Rectal smooth muscle tissue (tissue), 1 donor: ENCODE data around the gene NUP93.

Experiments used
- H3K27ac ChIP-seq: one replicate; pipeline ENCODE4 v1.7.0; 2013; ENCODE audit warnings: low read depth, low read length, inconsistent platforms
- H3K27me3 ChIP-seq: one replicate; pipeline ENCODE4 v1.7.0; 2013; ENCODE audit warnings: low read length; ENCODE audit not compliant: control insufficient read depth, insufficient read depth
- H3K36me3 ChIP-seq: one replicate; pipeline ENCODE4 v1.7.0; 2013; ENCODE audit warnings: low read length; ENCODE audit not compliant: control insufficient read depth, insufficient read depth
- H3K4me1 ChIP-seq: one replicate; pipeline ENCODE4 v1.7.0; 2013; ENCODE audit warnings: low read length; ENCODE audit not compliant: control insufficient read depth, insufficient read depth
- H3K4me3 ChIP-seq: one replicate; pipeline ENCODE4 v1.7.0; 2013; ENCODE audit warnings: low read length
- H3K9ac ChIP-seq: one replicate; pipeline ENCODE4 v1.7.0; 2013; ENCODE audit warnings: low read length

NUP93 gene

DNA sequence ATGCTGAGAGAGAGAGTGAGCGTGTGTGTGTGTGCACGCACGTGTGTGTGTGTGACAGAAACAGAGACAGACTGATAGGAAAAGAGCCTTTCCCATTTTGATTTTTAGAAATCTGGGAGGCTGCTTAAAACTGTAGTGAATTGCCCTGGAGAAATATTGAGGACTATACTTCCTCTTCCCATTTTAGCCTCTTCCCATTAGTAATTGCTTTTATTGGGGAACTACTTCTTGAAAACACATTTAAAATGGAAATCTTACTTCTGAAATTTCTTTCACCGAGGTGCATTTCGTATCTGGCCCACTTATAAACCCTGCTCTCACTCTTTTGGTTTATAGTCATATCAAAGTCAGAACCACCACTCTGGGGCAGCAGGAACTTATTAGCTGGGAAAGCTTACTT lies 47.1 kb downstream of the NUP93 start:
- H3K4me1 ChIP-seq = peaks cover 8% of the 10 kb centered on the region
- no peak overlapping the region for H3K27ac ChIP-seq
- no peaks in the 10 kb centered on the region for H3K27me3 ChIP-seq
- no peaks in the 10 kb centered on the region for H3K36me3 ChIP-seq
- H3K4me3 ChIP-seq = no peak overlapping the region
- H3K9ac ChIP-seq = no peak overlapping the region

DNA sequence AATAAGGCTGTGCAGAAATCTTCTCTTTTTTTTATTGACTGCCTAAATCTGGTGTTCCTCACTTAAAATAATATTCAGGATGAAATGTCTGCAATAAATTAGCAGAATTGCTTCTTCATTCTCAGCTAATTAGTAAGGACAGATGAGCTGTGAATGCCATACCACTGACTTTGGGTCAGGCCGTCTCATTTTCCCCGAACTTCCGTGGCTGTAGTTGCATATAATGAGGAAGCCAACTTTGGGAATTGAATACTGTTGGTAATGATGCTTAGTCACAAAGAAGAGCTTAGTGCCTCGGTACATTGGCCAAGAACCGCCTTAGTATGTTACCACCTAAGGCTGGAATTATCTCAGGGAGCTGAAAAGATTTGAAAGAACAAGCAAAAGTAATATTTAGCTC lies 47.6 kb downstream of the NUP93 start:
- H3K36me3 ChIP-seq = no peaks in the 10 kb centered on the region
- no peak overlapping the region for H3K9ac ChIP-seq
- no peak overlapping the region for H3K27ac ChIP-seq

GRCh38 chr16:56779906-56780305 lies 50.0 kb downstream of the NUP93 start:
- Histone ChIP-seq H3K9ac (no peak overlapping the region), H3K27me3 (no peaks in the 10 kb centered on the region), H3K36me3 (no peaks in the 10 kb centered on the region), H3K4me1 (peaks cover 6% of the 10 kb centered on the region), H3K27ac (no peak overlapping the region), H3K4me3 (no peak overlapping the region)

More for the DNA sequence above, 47.6 kb downstream of the NUP93 start:
- no peaks in the 10 kb centered on the region for H3K27me3 ChIP-seq
- peaks cover 6% of the 10 kb centered on the region for H3K4me1 ChIP-seq
- no peak overlapping the region for H3K4me3 ChIP-seq

GRCh38 chr16:56780646-56781045 lies 50.7 kb downstream of the NUP93 start:
- no peak overlapping the region for H3K4me3 ChIP-seq
- H3K27ac ChIP-seq = no peak overlapping the region
- H3K4me1 ChIP-seq = peaks cover 6% of the 10 kb centered on the region
- H3K36me3 ChIP-seq = no peaks in the 10 kb centered on the region
- H3K27me3 ChIP-seq = no peaks in the 10 kb centered on the region
- H3K9ac ChIP-seq = no peak overlapping the region

DNA sequence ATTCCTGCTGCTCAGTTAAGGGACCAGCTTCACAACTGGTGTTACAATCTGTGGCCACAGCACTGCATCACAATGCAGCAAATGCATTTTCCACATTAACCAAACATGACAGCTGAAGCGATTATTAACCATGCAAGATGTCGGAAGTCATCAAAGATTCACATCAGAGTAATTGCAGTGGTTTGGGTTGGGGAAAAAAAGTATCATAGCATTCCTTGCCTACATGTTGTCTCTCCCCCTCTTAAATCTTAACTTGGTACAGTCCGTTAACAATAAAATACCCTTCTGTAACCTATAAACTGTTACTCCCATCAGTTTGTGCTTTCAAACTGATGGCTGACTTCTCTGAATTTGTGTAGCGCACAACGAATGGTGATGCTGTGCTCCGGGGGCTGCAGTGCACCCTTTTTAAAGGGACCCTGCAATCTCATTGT lies 51.6 kb downstream of the NUP93 start:
- Histone ChIP-seq H3K4me1 (peaks cover 4% of the 10 kb centered on the region), H3K4me3 (no peak overlapping the region), H3K36me3 (no peaks in the 10 kb centered on the region), H3K9ac (no peak overlapping the region), H3K27me3 (no peaks in the 10 kb centered on the region), H3K27ac (no peak overlapping the region)

DNA sequence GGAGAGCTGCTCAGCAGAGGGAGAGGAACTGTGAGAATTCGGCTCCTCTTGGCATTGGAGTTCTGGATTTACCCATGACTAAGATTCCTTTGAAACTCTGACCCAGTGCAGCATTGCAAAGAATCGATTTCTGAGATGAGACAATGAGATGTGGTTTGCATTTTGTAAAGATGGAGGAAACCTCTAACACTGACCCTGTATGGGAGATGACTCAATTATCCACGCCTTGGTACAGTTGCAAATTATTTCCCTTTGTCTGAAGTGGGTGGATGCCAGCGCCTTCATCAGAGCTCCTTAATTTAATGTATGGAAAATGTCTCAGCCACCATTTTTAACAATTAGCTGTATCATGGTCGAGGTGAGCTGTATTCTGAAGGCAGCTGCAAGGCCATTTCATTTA lies 53.4 kb downstream of the NUP93 start:
- Histone ChIP-seq H3K27me3 (no peaks in the 10 kb centered on the region), H3K27ac (no peak overlapping the region), H3K9ac (no peak overlapping the region), H3K4me3 (no peak overlapping the region), H3K4me1 (no peaks in the 10 kb centered on the region), H3K36me3 (no peaks in the 10 kb centered on the region)

GRCh38 chr16:56785317-56785716 lies 55.4 kb downstream of the NUP93 start:
- H3K9ac ChIP-seq = no peak overlapping the region
- no peak overlapping the region for H3K27ac ChIP-seq
- H3K4me1 ChIP-seq = no peaks in the 10 kb centered on the region
- no peaks in the 10 kb centered on the region for H3K27me3 ChIP-seq
- H3K36me3 ChIP-seq = no peaks in the 10 kb centered on the region
- no peak overlapping the region for H3K4me3 ChIP-seq

GRCh38 chr16:56787167-56787566 lies 57.2 kb downstream of the NUP93 start:
- H3K27me3 ChIP-seq = no peaks in the 10 kb centered on the region
- H3K9ac ChIP-seq = no peak overlapping the region
- H3K36me3 ChIP-seq = no peaks in the 10 kb centered on the region
- no peaks in the 10 kb centered on the region for H3K4me1 ChIP-seq
- H3K27ac ChIP-seq = no peak overlapping the region
- no peak overlapping the region for H3K4me3 ChIP-seq

- H3K4me3 ChIP-seq = no peak overlapping the region
- no peak overlapping the region for H3K27ac ChIP-seq
- H3K9ac ChIP-seq = no peak overlapping the region
- H3K4me1 ChIP-seq = no peaks in the 10 kb centered on the region
- H3K27me3 ChIP-seq = no peaks in the 10 kb centered on the region
- H3K36me3 ChIP-seq = no peaks in the 10 kb centered on the region
These were observed 58.5 kb downstream of the NUP93 start for GRCh38 chr16:56788435-56788834.

GRCh38 chr16:56789360-56789759 lies 59.4 kb downstream of the NUP93 start:
- no peak overlapping the region for H3K9ac ChIP-seq
- H3K4me1 ChIP-seq = no peaks in the 10 kb centered on the region
- H3K4me3 ChIP-seq = no peak overlapping the region
- H3K27me3 ChIP-seq = no peaks in the 10 kb centered on the region
- no peaks in the 10 kb centered on the region for H3K36me3 ChIP-seq
- no peak overlapping the region for H3K27ac ChIP-seq

- no peak overlapping the region for H3K4me3 ChIP-seq
These were observed 63.0 kb downstream of the NUP93 start for GRCh38 chr16:56792967-56793366.

DNA sequence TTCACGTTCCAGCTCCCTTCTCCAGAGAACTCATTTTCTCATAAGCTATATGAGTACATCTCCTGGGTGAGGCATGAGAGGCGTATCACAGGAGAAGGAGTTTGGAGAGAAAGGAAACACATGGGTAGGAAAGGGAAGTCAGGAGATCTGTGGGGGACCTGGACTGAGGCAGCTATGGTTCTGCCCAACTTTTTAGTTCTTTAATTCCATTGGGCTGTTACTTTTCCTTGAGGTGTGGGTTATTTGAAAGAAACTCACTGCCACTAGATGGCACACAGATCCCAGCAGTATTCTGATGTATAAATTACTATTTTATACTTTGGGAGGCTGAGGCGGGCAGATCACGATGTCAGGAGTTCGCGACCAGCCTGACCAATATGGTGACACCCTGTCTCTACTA lies 63.6 kb downstream of the NUP93 start:
- Histone ChIP-seq H3K27ac (no peak overlapping the region), H3K27me3 (no peaks in the 10 kb centered on the region), H3K9ac (no peak overlapping the region), H3K4me1 (no peaks in the 10 kb centered on the region), H3K36me3 (no peaks in the 10 kb centered on the region), H3K4me3 (no peak overlapping the region)

More at GRCh38 chr16:56792967-56793366, 63.0 kb downstream of the NUP93 start:
- Histone ChIP-seq H3K36me3 (no peaks in the 10 kb centered on the region), H3K9ac (no peak overlapping the region), H3K4me1 (no peaks in the 10 kb centered on the region), H3K27ac (no peak overlapping the region), H3K27me3 (no peaks in the 10 kb centered on the region)

DNA sequence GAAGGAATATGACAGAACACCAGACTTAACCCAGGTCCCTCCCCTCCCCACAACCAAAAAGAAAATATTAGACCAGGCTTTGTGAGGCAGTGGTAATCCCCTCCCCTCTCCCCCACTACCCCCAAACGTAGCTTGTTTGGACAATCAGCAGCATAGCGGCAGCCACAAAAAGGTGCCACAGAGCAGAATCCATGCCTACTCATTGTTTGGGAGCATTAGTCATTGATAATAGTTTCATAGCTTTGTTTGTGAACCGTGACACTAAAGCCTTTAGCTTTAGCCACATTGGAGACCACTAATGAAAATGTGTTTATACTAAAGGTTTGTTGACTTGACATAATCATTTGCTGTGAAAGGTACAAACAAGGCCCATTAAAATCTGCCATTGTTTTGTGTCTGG lies 65.1 kb downstream of the NUP93 start:
- Histone ChIP-seq H3K27me3 (no peaks in the 10 kb centered on the region), H3K4me3 (no peak overlapping the region), H3K4me1 (no peaks in the 10 kb centered on the region), H3K9ac (no peak overlapping the region), H3K27ac (no peak overlapping the region), H3K36me3 (no peaks in the 10 kb centered on the region)
